SJCRH30 (cell line): ENCODE measurements around the gene PBX2. TPM values are rescaled to one million over a fixed set of nuclear protein-coding genes. Genes with fewer than 3 reads are reported as not detected.

Experiments used
- DNase-seq, 2 experiments: peaks; one replicate each; pipeline ENCODE4 v3.0.0-alpha.2; 2015 to 2020
- H3K27ac ChIP-seq: fragments of 250-450 bp; sonication (Bioruptor Pico); 2 replicates; pipeline ENCODE4 v1.5.1; 2020; ENCODE audit warnings: mild to moderate bottlenecking, moderate library complexity
- H3K27me3 ChIP-seq: fragments of 250-450 bp; sonication (Bioruptor Pico); 2 replicates; pipeline ENCODE4 v1.5.1; 2020; ENCODE audit warnings: mild to moderate bottlenecking, moderate library complexity
- H3K36me3 ChIP-seq: fragments of 250-450 bp; sonication (Bioruptor Pico); 2 replicates; pipeline ENCODE4 v1.5.1; 2020; ENCODE audit warnings: mild to moderate bottlenecking, moderate library complexity
- H3K4me1 ChIP-seq: fragments of 250-450 bp; sonication (Bioruptor Pico); 2 replicates; pipeline ENCODE4 v1.5.1; 2020; ENCODE audit warnings: mild to moderate bottlenecking, moderate library complexity
- H3K4me3 ChIP-seq: fragments of 250-450 bp; sonication (Bioruptor Pico); 2 replicates; pipeline ENCODE4 v1.5.1; 2020; ENCODE audit warnings: mild to moderate bottlenecking, moderate library complexity
- H3K9me3 ChIP-seq: fragments of 250-450 bp; sonication (Bioruptor Pico); replicated peaks from 2 replicates; pipeline ENCODE4 v1.5.1; 2020; ENCODE audit warnings: mild to moderate bottlenecking, moderate library complexity
- total RNA-seq: library from RNA; depleted of rRNA; stranded (reverse); fragments of >200 nt; shearing (Covaris generic); gene quantifications from 2 replicates; pipeline ENCODE4 v1.2.3, GENCODE V29; 2014

The PBX2 gene
- total RNA-seq, 1 experiment from 2014 or later = 39.4 TPM

- Histone ChIP-seq H3K27ac (peak within 1 kb of the TSS; percentile 80), H3K4me3 (peak within 1 kb of the TSS; percentile 62), H3K9me3 (no peaks in the 10 kb centered on the region), H3K27me3 (no peaks in the 10 kb centered on the region), H3K4me1 (peaks cover 5% of the 10 kb centered on the region; the same call in 1 of the 2 replicates), H3K36me3 (0 out of 2 replicates have a peak, but pooled peaks cover 2% of the 10 kb centered on the region)
- peak; percentile 96 to 97 for DNase-seq
These were observed 14.1 kb downstream of the PBX2 start, which contains the start of gene AGPAT1 for GRCh38 chr6:32175711-32176475. AGPAT1 (minus strand) TSS chr6:32176084; CDS start chr6:32171496, 4,588 bp downstream.

- Histone ChIP-seq H3K9me3 (no peaks in the 10 kb centered on the region), H3K27me3 (no peaks in the 10 kb centered on the region), H3K4me1 (peaks cover 5% of the 10 kb centered on the region; the same call in 1 of the 2 replicates), H3K4me3 (peak overlapping the region; percentile 62), H3K27ac (peak overlapping the region; percentile 23; the same call in 1 of the 2 replicates), H3K36me3 (0 out of 2 replicates have a peak, but pooled peaks cover 2% of the 10 kb centered on the region)
- no peak for DNase-seq
These were observed 14.7 kb downstream of the PBX2 start for GRCh38 chr6:32175322-32175710.

GRCh38 chr6:32174416-32174815 lies 15.6 kb downstream of the PBX2 start:
- H3K9me3 ChIP-seq = no peaks in the 10 kb centered on the region
- H3K27me3 ChIP-seq = no peaks in the 10 kb centered on the region
- DNase-seq = no peak
- H3K36me3 ChIP-seq = 0 out of 2 replicates have a peak, but pooled peaks cover 2% of the 10 kb centered on the region
- H3K4me1 ChIP-seq = peaks cover 5% of the 10 kb centered on the region; the same call in 1 of the 2 replicates
- no peak overlapping the region for H3K27ac ChIP-seq
- no peak overlapping the region for H3K4me3 ChIP-seq

- no peak for DNase-seq
- H3K27me3 ChIP-seq = no peaks in the 10 kb centered on the region
- no peak overlapping the region for H3K4me3 ChIP-seq
- H3K27ac ChIP-seq = no peak overlapping the region
- peaks cover 5% of the 10 kb centered on the region; the same call in 1 of the 2 replicates for H3K4me1 ChIP-seq
- H3K36me3 ChIP-seq = peaks cover 2% of the 10 kb centered on the region; the same call in 1 of the 2 replicates
- no peaks in the 10 kb centered on the region for H3K9me3 ChIP-seq
These were observed 16.8 kb downstream of the PBX2 start for GRCh38 chr6:32173051-32173727.

GRCh38 chr6:32171234-32171633 lies 18.8 kb downstream of the PBX2 start:
- Histone ChIP-seq H3K4me3 (no peak overlapping the region), H3K27ac (no peak overlapping the region), H3K9me3 (no peaks in the 10 kb centered on the region), H3K27me3 (no peaks in the 10 kb centered on the region), H3K4me1 (peaks cover 5% of the 10 kb centered on the region; the same call in 1 of the 2 replicates), H3K36me3 (peaks cover 5% of the 10 kb centered on the region; the same call in 1 of the 2 replicates)
- DNase-seq = no peak

- Histone ChIP-seq H3K4me1 (peaks cover 5% of the 10 kb centered on the region; the same call in 1 of the 2 replicates), H3K4me3 (no peak overlapping the region), H3K36me3 (peaks cover 7% of the 10 kb centered on the region; the same call in 1 of the 2 replicates), H3K9me3 (no peaks in the 10 kb centered on the region), H3K27me3 (no peaks in the 10 kb centered on the region), H3K27ac (no peak overlapping the region)
- no peak for DNase-seq
These were observed 19.7 kb downstream of the PBX2 start for GRCh38 chr6:32170294-32170693.

- Histone ChIP-seq H3K4me1 (no peaks in the 10 kb centered on the region), H3K4me3 (no peak overlapping the region), H3K27me3 (no peaks in the 10 kb centered on the region), H3K9me3 (no peaks in the 10 kb centered on the region), H3K27ac (no peak overlapping the region), H3K36me3 (peaks cover 7% of the 10 kb centered on the region; the same call in 1 of the 2 replicates)
- DNase-seq = no peak
These were observed 21.0 kb downstream of the PBX2 start for GRCh38 chr6:32168807-32169591.

- Histone ChIP-seq H3K9me3 (no peaks in the 10 kb centered on the region), H3K4me3 (no peak overlapping the region), H3K36me3 (peaks cover 7% of the 10 kb centered on the region; the same call in 1 of the 2 replicates), H3K4me1 (no peaks in the 10 kb centered on the region), H3K27me3 (no peaks in the 10 kb centered on the region), H3K27ac (no peak overlapping the region)
- DNase-seq = no peak
These were observed 21.7 kb downstream of the PBX2 start for GRCh38 chr6:32168350-32168749.

- Histone ChIP-seq H3K27me3 (no peaks in the 10 kb centered on the region), H3K27ac (no peak overlapping the region), H3K4me3 (no peak overlapping the region), H3K36me3 (peaks cover 7% of the 10 kb centered on the region; the same call in 1 of the 2 replicates), H3K9me3 (no peaks in the 10 kb centered on the region), H3K4me1 (no peaks in the 10 kb centered on the region)
- no peak for DNase-seq
These were observed 22.2 kb downstream of the PBX2 start for GRCh38 chr6:32167761-32168262.

- no peak for DNase-seq
- Histone ChIP-seq H3K36me3 (peaks cover 7% of the 10 kb centered on the region; the same call in 1 of the 2 replicates), H3K4me1 (no peaks in the 10 kb centered on the region)
These were observed 22.7 kb downstream of the PBX2 start for GRCh38 chr6:32167154-32167760.

GRCh38 chr6:32166411-32167061 lies 23.5 kb downstream of the PBX2 start:
- Histone ChIP-seq H3K4me3 (no peak overlapping the region), H3K4me1 (no peaks in the 10 kb centered on the region), H3K36me3 (peaks cover 7% of the 10 kb centered on the region; the same call in 1 of the 2 replicates), H3K27ac (no peak overlapping the region), H3K9me3 (no peaks in the 10 kb centered on the region), H3K27me3 (no peaks in the 10 kb centered on the region)
- no peak for DNase-seq

More at GRCh38 chr6:32167154-32167760, 22.7 kb downstream of the PBX2 start:
- Histone ChIP-seq H3K4me3 (no peak overlapping the region), H3K27me3 (no peaks in the 10 kb centered on the region), H3K9me3 (no peaks in the 10 kb centered on the region), H3K27ac (no peak overlapping the region)

- Histone ChIP-seq H3K27ac (no peak within 1 kb of the TSS), H3K36me3 (peaks cover 7% of the 10 kb centered on the region; the same call in 1 of the 2 replicates), H3K9me3 (no peaks in the 10 kb centered on the region), H3K4me1 (no peaks in the 10 kb centered on the region), H3K27me3 (no peaks in the 10 kb centered on the region), H3K4me3 (no peak within 1 kb of the TSS)
- no peak for DNase-seq
These were observed 25.7 kb downstream of the PBX2 start, which contains the start of gene EGFL8 for GRCh38 chr6:32164295-32164694. EGFL8 (plus strand) TSS chr6:32164595; CDS start chr6:32166166, 1,571 bp downstream.

GRCh38 chr6:32163559-32164258 lies 26.3 kb downstream of the PBX2 start:
- Histone ChIP-seq H3K4me3 (no peak overlapping the region), H3K27ac (no peak overlapping the region), H3K9me3 (no peaks in the 10 kb centered on the region), H3K36me3 (peaks cover 8% of the 10 kb centered on the region; the same call in 1 of the 2 replicates), H3K4me1 (no peaks in the 10 kb centered on the region), H3K27me3 (no peaks in the 10 kb centered on the region)
- no peak for DNase-seq
